Psoas muscle (tissue), 8 donors: ENCODE measurements around the gene PLA2G2E. TPM values are rescaled to one million over a fixed set of nuclear protein-coding genes. Genes with fewer than 3 reads are reported as not detected.

Source experiments
- ATAC-seq, 4 donors: fragments of 200-7000 bp; cut with Tn5 transposase; one replicate each; pipeline ENCODE4 v1.9.1; 2020; ENCODE audit warnings: moderate library complexity in 3 of 4, mild to moderate bottlenecking in 2 of 4
- DNase-seq, 2 donors: peaks; one replicate each; pipeline ENCODE4 v3.0.0-alpha.2; 2020
- H3K27ac ChIP-seq: fragments of 200-600 bp; one replicate; pipeline ENCODE4 v1.8.0; 2022
- H3K27me3 ChIP-seq, 3 donors: fragments of 200-600 bp in 1 of 3; one replicate each; pipeline versions ENCODE4 v1.6.1 to v1.8.0; 2013 to 2022; ENCODE audit warnings: low read length in 2 of 3, mild to moderate bottlenecking in 2 of 3, moderate library complexity in 1 of 3; ENCODE audit not compliant: insufficient read depth in 3 of 3
- H3K36me3 ChIP-seq, 2 donors: fragments of 200-600 bp in 1 of 2; one replicate each; pipeline versions ENCODE4 v1.6.1 to v1.8.0; 2013 to 2022; ENCODE audit warnings: low read depth in 1 of 2, mild to moderate bottlenecking in 1 of 2, moderate library complexity in 1 of 2; ENCODE audit not compliant: insufficient read depth in 1 of 2
- H3K4me1 ChIP-seq: fragments of 200-600 bp; one replicate; pipeline ENCODE4 v1.8.0; 2022
- H3K4me3 ChIP-seq: fragments of 200-600 bp; one replicate; pipeline ENCODE4 v1.8.0; 2022; ENCODE audit warnings: mild to moderate bottlenecking
- H3K9me3 ChIP-seq: fragments of 200-600 bp; one replicate; pipeline ENCODE4 v1.8.0; 2022
- WGBS, 3 donors: extraction: QIAGEN DNeasy Blood & Tissue Kit; methylation state at CpG; one replicate each; pipeline versions ENCODE4 v1.1.6 to v1.1.7; 2013; 5-methylcytosine and 5-hydroxymethylcytosine counted together
- intact Hi-C, 2 donors: fragments of 100-400 bp; cut with DNase I; formaldehyde crosslinking; loops; one replicate each; pipeline versions ENCODE4 v1.11.0 to v1.14.2; 2022
- polyA plus RNA-seq, 3 donors: library from polyadenylated mRNA; stranded (reverse); fragments of 200-250 nt; gene quantifications; one replicate each; pipeline ENCODE4 v1.2.3, GENCODE V29; 2013
- total RNA-seq, 4 donors: library from RNA; stranded (reverse); fragmentation: NEBNext Ultra II Directional in 2 of 4; extraction: Animal tissue kit (Norgen Biotek cat#: 25700) in 2 of 4; gene quantifications; one replicate each; pipeline versions ENCODE4 v1.2.1 to v1.2.4, GENCODE V29; 2021 to 2023
- TF ChIP-seq, protein P1 (sequence below): fragments of 200-600 bp; IDR thresholded peaks from one replicate; pipeline ENCODE4 v1.8.0; 2022; ENCODE audit warnings: antibody characterized with exemption
- donor health status: healthy with polysubstance abuse.
- donor health status: DM: no; HTN: no; CAD: no; lungs with moderate emphysema.
- donor health status: Bipolar disorder and iron deficiency.
- donor health status: healthy.
- donor health status: DM: yes; HTN: yes; CAD: no.
- donor health status: DM: no; HTN: no; CAD: no.
- donor health status: DM: no; HTN: no; CAD: no.
- donor health status: DM: yes; HTN: yes; CAD: no.

The PLA2G2E gene
- total and polyA plus RNA-seq, 7 donors, result not detected

GRCh38 chr1:19925342-19926070 is 2.1 kb upstream of the PLA2G2E start:
- Histone ChIP-seq H3K4me3 (no peak overlapping the region), H3K4me1 (no peaks in the 10 kb centered on the region), H3K9me3 (no peaks in the 10 kb centered on the region), H3K27me3 (peaks cover 0 to 6% (median 2%) of the 10 kb centered on the region in 3 donors), H3K27ac (no peak overlapping the region), H3K36me3 (no peaks in the 10 kb centered on the region)
- DNase-seq (no peak), ATAC-seq (no peak)
- WGBS, 3 donors, result 69 to 79% (median 72%) methylated on average over 7 of the region's 7 CpGs
- intact Hi-C loops, result no loop called here
- TF ChIP-seq, protein P1, sequence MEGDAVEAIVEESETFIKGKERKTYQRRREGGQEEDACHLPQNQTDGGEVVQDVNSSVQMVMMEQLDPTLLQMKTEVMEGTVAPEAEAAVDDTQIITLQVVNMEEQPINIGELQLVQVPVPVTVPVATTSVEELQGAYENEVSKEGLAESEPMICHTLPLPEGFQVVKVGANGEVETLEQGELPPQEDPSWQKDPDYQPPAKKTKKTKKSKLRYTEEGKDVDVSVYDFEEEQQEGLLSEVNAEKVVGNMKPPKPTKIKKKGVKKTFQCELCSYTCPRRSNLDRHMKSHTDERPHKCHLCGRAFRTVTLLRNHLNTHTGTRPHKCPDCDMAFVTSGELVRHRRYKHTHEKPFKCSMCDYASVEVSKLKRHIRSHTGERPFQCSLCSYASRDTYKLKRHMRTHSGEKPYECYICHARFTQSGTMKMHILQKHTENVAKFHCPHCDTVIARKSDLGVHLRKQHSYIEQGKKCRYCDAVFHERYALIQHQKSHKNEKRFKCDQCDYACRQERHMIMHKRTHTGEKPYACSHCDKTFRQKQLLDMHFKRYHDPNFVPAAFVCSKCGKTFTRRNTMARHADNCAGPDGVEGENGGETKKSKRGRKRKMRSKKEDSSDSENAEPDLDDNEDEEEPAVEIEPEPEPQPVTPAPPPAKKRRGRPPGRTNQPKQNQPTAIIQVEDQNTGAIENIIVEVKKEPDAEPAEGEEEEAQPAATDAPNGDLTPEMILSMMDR, result no peak

GRCh38 chr1:19923953-19924346 is 533 bp upstream of the PLA2G2E start:
- DNase-seq (no peak), ATAC-seq (no peak)
- H3K4me1 ChIP-seq, result no peaks in the 10 kb centered on the region
- intact Hi-C loops, result no loop called here
- WGBS, 3 donors, result 67 to 71% (median 71%) methylated on average over 13 of the region's 13 CpGs
- H3K4me3 ChIP-seq, result no peak overlapping the region
- TF ChIP-seq, protein P1, result no peak
- H3K9me3 ChIP-seq, result no peaks in the 10 kb centered on the region
- H3K27me3 ChIP-seq, result peaks cover 0 to 6% (median 2%) of the 10 kb centered on the region in 3 donors
- H3K27ac ChIP-seq, result no peak overlapping the region
- no peaks in the 10 kb centered on the region for H3K36me3 ChIP-seq

DNA sequence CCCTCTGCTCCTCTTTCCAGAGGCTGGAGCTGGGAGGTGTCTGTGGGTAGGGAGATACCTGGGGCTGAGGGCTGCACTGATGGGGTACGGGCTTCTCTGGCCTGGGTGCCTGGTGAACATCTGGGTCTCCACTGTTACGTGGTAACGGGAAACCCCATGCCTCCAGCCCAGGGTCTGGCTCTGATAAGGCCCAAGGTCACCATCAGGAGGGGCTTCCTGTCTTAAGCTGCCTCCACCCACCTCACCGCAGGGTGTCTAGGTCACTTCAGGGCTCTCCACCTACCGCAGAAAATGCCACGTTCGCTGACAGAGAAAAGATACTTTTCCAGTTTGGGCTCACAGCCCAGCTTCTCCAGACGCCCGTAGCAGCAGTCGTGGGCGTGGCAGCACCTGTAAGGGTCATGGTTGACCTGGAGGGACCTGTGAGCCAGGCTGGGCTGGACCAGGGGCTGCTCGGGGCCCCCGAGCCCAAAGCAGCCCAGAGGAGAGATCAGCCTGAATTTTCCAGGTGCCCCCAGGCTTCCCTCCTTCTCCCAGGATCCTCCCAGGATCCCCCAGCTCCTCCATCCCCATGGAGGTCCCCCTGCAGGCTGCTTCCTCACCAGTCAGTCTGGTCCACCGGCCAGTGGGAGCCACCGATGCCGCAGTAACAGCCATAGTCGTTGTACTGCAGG is 1.3 kb downstream of the PLA2G2E start:
- H3K4me3 ChIP-seq, result no peak overlapping the region
- H3K27me3 ChIP-seq, result peaks cover 0 to 6% (median 2%) of the 10 kb centered on the region in 3 donors
- no peaks in the 10 kb centered on the region for H3K9me3 ChIP-seq
- WGBS, 3 donors, result 63 to 68% (median 64%) methylated on average over 15 to 17 of the region's 17 CpGs
- ATAC-seq, result no peak
- intact Hi-C loops, result no loop called here
- H3K36me3 ChIP-seq, result no peaks in the 10 kb centered on the region
- DNase-seq, result no peak
- H3K4me1 ChIP-seq, result no peaks in the 10 kb centered on the region
- no peak overlapping the region for H3K27ac ChIP-seq
- TF ChIP-seq, protein P1, result no peak

DNA sequence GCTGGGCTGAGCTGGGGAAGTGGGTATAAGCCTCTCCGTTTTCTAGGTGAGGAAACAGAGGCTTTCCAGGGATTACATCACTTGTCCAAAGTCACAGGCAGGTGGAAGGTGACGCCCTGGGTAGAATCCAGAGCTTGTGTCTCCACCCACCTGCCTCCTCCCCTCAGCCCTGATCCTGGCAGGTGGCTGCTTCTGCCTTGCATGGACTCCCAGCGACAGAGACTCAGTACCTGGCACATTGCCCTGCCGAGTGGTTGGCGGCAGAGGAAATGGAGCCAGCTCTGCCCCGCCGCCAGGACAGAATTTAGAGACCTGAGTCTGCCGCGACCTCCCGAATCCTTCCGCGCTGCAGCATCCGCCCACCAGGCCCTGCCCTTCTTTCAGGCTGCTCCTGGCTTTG is 2.1 kb downstream of the PLA2G2E start:
- TF ChIP-seq, protein P1, result no peak
- DNase-seq (no peak), ATAC-seq (no peak)
- Histone ChIP-seq H3K9me3 (no peaks in the 10 kb centered on the region), H3K27ac (no peak overlapping the region), H3K36me3 (no peaks in the 10 kb centered on the region), H3K4me1 (no peaks in the 10 kb centered on the region), H3K4me3 (no peak overlapping the region), H3K27me3 (peaks cover 0 to 6% (median 2%) of the 10 kb centered on the region in 3 donors)
- intact Hi-C loops, result no loop called here
- 54 to 78% (median 59%) methylated on average over 13 of the region's 13 CpGs for WGBS, 3 donors
